Measurements from ENCODE around the gene EPHB1.

EPHB1 gene

GRCh38 chr3:135136361-135137100 lies 341.5 kb downstream of the EPHB1 start:
- in situ Hi-C loops (cut with MboI; ENCODE audit: low sequenced_read_pairs, unreplicated experiment) = no loop called here
- no peak for TF ChIP-seq CTCF (IDR thresholded peaks at IDR 0.05; ENCODE audit: borderline replicate concordance, control extremely low read depth, extremely low read depth, insufficient read depth, missing control alignments)

GRCh38 chr3:135137296-135137695 lies 342.2 kb downstream of the EPHB1 start:
- in situ Hi-C loops (cut with MboI; ENCODE audit: low sequenced_read_pairs, unreplicated experiment) = no loop called here
- DNase-seq (ENCODE audit: low spot score) = no peak
- TF ChIP-seq CTCF (IDR thresholded peaks at IDR 0.05; ENCODE audit: borderline replicate concordance, control extremely low read depth, extremely low read depth, insufficient read depth, missing control alignments) = no peak

More at GRCh38 chr3:135136361-135137100, 341.5 kb downstream of the EPHB1 start:
- DNase-seq (ENCODE audit: low spot score) = no peak

- TF ChIP-seq CTCF (IDR thresholded peaks at IDR 0.05; ENCODE audit: borderline replicate concordance, control extremely low read depth, extremely low read depth, insufficient read depth, missing control alignments) = no peak
- DNase-seq (ENCODE audit: low spot score) = no peak
- in situ Hi-C loops (cut with MboI; ENCODE audit: low sequenced_read_pairs, unreplicated experiment) = no loop called here
These were observed 343.7 kb downstream of the EPHB1 start for GRCh38 chr3:135138776-135139175.

GRCh38 chr3:135140591-135140990 lies 345.5 kb downstream of the EPHB1 start:
- no peak for DNase-seq (ENCODE audit: low spot score)
- no peak for TF ChIP-seq CTCF (IDR thresholded peaks at IDR 0.05; ENCODE audit: borderline replicate concordance, control extremely low read depth, extremely low read depth, insufficient read depth, missing control alignments)
- in situ Hi-C loops (cut with MboI; ENCODE audit: low sequenced_read_pairs, unreplicated experiment) = no loop called here

- no peak for TF ChIP-seq CTCF (IDR thresholded peaks at IDR 0.05; ENCODE audit: borderline replicate concordance, control extremely low read depth, extremely low read depth, insufficient read depth, missing control alignments)
- in situ Hi-C loops (cut with MboI; ENCODE audit: low sequenced_read_pairs, unreplicated experiment) = no loop called here
- no peak for DNase-seq (ENCODE audit: low spot score)
These were observed 346.1 kb downstream of the EPHB1 start for GRCh38 chr3:135141160-135141559.

GRCh38 chr3:135141672-135142071 lies 346.6 kb downstream of the EPHB1 start:
- no peak for TF ChIP-seq CTCF (IDR thresholded peaks at IDR 0.05; ENCODE audit: borderline replicate concordance, control extremely low read depth, extremely low read depth, insufficient read depth, missing control alignments)

More at GRCh38 chr3:135141672-135142071, 346.6 kb downstream of the EPHB1 start:
- in situ Hi-C loops (cut with MboI; ENCODE audit: low sequenced_read_pairs, unreplicated experiment) = no loop called here
- DNase-seq (ENCODE audit: low spot score) = no peak

All from GM13976 (cell line).